GM23338 (cell line): ENCODE data around the gene SLC25A47.

Source experiments
- CREB1 ChIP-seq: fragments of 250-450 bp; sonication (Bioruptor Pico); IDR thresholded peaks from 2 replicates; pipeline ENCODE4 v1.5.0; 2020; ENCODE audit warnings: low read depth, mild to moderate bottlenecking, moderate library complexity
- CTCF ChIP-seq, 2 experiments: fragments of 200-600 bp in 1 of 2; sonication (generic) in 1 of 2; conservative IDR thresholded peaks; 2 replicates each; pipeline versions ENCODE4 v1.5.1 to v1.6.1; 2016 to 2017; ENCODE audit warnings: antibody characterized with exemption in 2 of 2, low read depth in 2 of 2, mild to moderate bottlenecking in 2 of 2, moderate library complexity in 1 of 2
- ETS1 ChIP-seq: IDR thresholded peaks from 2 replicates; pipeline ENCODE4 v1.6.1; 2016; ENCODE audit warnings: antibody characterized with exemption
- EZH2 ChIP-seq: fragments of 200-600 bp; sonication (generic); IDR thresholded peaks from one replicate; pipeline ENCODE4 v1.8.0; 2017; ENCODE audit warnings: antibody characterized with exemption, mild to moderate bottlenecking, low read depth; ENCODE audit not compliant: unreplicated experiment
- EZH2phosphoT487 ChIP-seq: fragments of 200-600 bp; sonication (generic); IDR thresholded peaks from one replicate; pipeline ENCODE4 v1.8.1; 2018; ENCODE audit warnings: antibody characterized with exemption; ENCODE audit not compliant: unreplicated experiment
- JUNB ChIP-seq: IDR thresholded peaks from one replicate; pipeline ENCODE4 v1.6.1; 2016; ENCODE audit warnings: antibody characterized with exemption; ENCODE audit not compliant: unreplicated experiment
- NANOG ChIP-seq: IDR thresholded peaks from 2 replicates; pipeline ENCODE4 v1.6.1; 2016; ENCODE audit warnings: antibody characterized with exemption, borderline replicate concordance
- POLR2AphosphoS5 ChIP-seq: IDR thresholded peaks from 2 replicates; pipeline ENCODE4 v1.6.1; 2016; ENCODE audit warnings: antibody characterized with exemption, low read depth
- REST ChIP-seq: IDR thresholded peaks from one replicate; pipeline ENCODE4 v1.6.1; 2018; ENCODE audit warnings: antibody characterized with exemption; ENCODE audit not compliant: unreplicated experiment
- STAT1 ChIP-seq: IDR thresholded peaks from one replicate; pipeline ENCODE4 v1.6.1; 2016; ENCODE audit warnings: antibody characterized with exemption; ENCODE audit not compliant: unreplicated experiment
- ZNF114 ChIP-seq: fragments of 250-450 bp; sonication (Bioruptor Pico); IDR thresholded peaks from 2 replicates; pipeline ENCODE4 v1.5.0; 2020; ENCODE audit warnings: mild to moderate bottlenecking, moderate library complexity
- ZNF462 ChIP-seq: fragments of 250-450 bp; sonication (Bioruptor Pico); IDR thresholded peaks from 2 replicates; pipeline ENCODE4 v1.5.0; 2020; ENCODE audit warnings: mild to moderate bottlenecking, moderate library complexity

- no peak for TF ChIP-seq EZH2
- TF ChIP-seq EZH2phosphoT487: no peak
- TF ChIP-seq CTCF (conservative IDR thresholded peaks at IDR 0.05; ENCODE audit: low read depth in 2 of 2): no peak
- no peak; the same call in 1 of the 2 replicates for TF ChIP-seq POLR2AphosphoS5
- TF ChIP-seq STAT1: no peak
- TF ChIP-seq REST: no peak
- TF ChIP-seq CREB1: no peak
- no peak for TF ChIP-seq ZNF462 (CRISPR knock-in tag)
- TF ChIP-seq JUNB: no peak
- no peak for TF ChIP-seq ZNF114 (CRISPR knock-in tag)
- TF ChIP-seq ETS1: no peak
- no peak for TF ChIP-seq NANOG
Observed at GRCh38 chr14:100306998-100307765, 16.0 kb upstream of the SLC25A47 start.
